NOMO-1 (cell line): ENCODE results near the gene GJD4.

Source experiments
- DNase-seq, 2 experiments: peaks; one replicate each; lab custom pipeline; 2025; ENCODE audit not compliant: unreplicated experiment in 2 of 2; lab: John Stamatoyannopoulos, UW

The GJD4 gene

DNA sequence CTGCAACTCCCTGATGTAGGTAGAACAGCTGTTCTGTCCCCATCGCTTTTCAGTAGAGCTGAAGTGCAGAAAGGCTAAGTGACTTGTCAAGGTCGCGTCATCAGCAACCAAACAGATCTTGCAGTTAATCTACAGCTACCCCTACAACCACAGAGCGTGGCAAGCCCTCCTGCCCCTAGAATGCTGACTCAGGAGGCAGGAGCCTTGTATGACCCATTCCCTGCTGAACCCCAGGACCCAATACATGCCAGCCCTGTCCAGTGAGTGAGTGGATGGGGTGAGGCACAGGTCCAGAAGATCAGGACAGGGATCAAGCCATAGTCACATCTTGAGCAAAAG is 26.6 kb upstream of the GJD4 start:
- DNase-seq = no peak

DNA sequence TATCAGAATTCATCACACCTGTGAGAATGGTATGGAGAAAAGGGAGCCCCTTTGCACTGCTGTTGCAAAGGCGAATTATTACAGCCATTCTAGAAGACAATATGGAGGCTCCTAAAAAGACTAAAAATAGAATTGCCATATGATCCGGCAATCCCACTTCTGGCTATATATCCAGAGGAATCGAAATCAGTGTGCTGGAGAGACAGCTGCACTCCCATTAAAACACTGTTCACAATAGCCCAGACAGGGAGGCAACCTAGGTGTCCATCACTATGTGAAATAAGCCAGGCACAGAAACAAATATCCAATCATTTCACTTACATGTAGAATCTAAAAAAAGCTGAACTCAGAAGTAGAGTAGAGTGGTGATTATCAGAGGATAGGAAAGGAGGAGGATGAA is 26.0 kb upstream of the GJD4 start:
- DNase-seq = no peak

DNA sequence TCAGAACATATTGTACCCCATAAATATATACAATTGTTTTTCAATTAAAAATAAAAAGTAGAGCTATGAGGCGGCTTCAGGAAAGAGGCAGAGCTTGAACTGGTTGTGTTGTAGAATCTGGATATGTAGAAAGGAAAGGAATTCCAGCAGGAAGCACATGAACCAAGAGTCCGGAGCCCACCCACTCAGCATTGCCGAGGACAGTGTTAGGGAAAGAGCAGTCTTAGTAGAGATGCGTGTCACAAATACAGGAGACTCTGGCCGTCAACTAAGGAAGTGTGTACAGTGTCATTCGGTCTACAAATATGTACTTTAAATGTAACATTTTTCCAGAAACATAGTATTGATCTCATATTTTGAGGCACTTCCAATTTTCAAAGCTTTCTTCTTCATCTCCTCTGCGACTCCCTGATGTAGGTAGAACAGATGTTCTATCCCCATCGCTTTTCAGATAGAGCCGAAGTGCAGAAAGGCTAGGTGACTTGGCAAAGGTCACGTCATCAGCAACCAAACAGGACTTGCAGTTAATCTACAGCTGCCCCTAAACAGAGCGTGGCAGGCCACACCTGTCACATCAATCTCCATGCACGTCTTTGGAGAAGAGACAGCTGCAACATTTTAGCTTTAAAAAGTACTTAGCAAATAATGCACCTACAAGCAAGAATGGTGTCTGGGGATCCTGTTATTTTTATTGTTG is 25.3 kb upstream of the GJD4 start:
- no peak for DNase-seq

DNA sequence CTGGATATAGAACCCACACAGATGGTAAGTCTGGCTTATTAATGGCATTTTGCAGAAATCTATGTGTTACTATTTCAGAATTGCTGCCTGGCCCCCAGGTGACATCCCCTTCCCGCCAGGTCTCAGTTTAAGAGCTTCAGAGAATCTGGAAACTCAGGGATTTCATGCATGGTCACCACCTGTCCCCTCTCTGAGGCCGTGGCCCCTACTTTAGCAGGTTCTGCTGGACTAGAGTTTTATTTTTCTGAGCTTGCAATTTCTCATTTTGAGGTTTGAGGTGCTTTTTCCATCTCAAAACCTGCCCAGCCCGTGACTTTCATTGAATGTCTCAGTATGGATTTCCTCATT is 24.7 kb upstream of the GJD4 start:
- DNase-seq = no peak

DNA sequence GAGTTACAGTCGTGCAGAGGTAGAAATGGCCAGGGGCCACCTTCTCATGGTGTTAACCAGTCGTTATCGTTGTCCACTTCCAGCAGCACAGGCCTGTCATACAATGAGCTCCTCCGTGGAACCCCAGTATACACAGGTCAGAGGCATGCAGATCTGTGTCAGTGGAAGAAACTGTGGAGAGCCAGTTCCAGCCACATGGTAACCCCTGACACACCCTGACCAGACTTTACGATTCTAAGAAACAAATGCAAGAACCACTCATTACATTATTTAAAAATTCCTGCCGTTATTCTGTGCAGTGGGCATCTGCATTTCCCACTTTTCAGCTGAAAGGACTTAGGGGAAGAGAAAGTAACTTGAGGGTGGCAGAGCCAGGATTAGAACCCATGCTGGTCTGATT is 23.5 kb upstream of the GJD4 start:
- DNase-seq = no peak

DNA sequence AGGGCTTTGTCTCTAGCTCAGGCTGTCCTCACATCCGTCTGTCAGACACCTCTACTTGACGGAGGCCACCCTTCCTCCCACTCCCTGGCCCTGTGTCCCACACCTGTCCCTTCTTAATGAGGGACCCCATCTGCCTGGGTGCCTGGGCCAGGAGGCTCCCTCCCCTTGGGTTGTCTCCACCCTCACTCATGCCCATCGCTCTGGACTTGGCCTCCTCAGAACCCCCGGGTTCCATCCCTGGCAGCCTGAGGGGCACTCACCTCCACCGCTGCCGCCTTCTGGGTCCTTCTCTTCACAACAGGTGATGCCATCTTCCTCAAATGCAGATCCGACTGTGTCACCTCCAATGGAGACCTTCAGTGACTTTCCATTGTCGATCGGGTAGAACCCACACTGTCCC is 20.2 kb upstream of the GJD4 start:
- no peak for DNase-seq

DNA sequence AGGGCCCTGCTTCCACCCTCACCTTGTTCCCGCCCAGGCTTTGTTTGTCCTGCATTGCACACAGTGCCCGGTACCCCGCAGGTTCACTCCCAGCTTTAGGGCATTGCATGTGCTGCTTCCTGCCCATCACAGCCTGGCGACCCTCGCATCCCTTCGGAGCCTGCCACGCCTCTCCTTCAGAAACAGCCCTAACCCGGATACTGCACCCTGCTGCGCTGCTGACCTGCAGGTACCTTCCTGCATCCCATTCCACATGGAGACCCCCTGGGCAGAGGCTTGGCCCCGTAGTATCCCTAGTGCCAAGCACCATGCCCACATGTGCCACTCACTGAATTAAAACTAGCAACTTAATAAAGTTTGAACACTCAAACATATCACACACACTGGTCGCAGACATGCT is 19.8 kb upstream of the GJD4 start:
- DNase-seq = no peak

DNA sequence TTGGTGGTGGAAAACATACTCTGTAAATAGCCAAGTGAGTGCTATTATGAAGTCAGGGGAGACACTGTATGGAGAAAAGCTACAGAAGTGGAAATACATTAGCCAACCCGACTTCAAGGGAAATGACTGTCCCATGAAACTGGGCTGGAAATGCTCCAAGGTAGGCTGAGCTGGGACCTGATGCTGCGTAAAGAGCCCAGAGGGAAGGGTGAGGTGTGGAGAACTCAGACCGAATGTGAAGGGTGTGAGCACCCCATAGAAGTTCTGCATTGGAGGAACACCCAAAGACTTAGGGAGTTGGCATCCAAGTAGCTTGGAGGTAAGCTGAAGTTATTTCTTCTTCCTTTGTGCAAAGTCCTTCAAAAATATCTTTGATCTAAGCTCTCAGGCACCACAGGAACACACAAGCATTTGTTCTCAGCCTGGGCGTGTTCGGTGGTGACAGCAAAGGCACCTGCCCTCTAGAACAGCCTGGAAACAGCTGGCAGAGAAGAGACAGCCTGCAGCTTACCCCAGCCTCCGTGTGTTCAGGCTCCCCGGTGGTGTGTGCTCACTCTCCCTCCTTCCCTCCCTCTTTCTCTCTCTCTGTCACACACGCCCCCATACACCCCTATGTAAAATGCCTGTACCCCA is 19.1 kb upstream of the GJD4 start:
- DNase-seq = no peak

DNA sequence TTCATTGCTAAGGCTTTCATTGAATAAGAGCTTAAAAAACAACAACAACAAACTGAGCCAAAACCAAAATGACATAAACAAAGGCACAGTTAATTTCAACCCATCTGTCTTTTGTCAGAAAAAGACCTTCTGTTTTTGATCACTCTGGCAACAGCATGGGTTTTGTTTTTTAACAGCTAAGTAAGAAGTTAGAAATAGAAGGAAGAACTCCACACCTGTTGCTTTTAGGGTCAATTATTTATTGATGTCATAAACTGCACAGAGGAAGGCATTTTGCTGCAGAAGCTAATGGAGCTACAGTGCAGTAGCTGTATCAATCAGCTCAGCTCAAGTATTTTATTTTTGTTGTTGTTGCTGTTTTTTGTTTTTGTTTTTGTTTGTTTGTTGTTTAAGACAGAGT is 16.3 kb upstream of the GJD4 start:
- DNase-seq = no peak

DNA sequence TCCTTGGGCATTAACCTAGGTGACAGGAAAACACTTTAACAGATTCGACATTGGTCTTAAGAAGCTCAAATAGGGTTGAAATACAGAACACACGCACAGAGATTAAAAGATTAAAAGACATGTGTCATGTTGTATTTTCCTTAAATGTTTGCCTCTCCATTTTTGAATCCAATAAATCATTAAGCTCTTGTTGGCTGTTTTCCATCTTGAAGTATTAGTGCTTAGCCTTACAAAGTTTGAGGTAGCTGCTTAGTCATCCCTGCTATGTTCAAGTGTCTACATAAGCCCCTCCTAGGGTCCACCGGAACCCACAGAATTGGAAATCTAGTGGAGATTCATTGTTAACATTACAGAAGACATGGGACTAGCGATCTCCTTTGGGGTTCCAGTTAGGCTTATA is 12.7 kb upstream of the GJD4 start:
- DNase-seq = no peak

DNA sequence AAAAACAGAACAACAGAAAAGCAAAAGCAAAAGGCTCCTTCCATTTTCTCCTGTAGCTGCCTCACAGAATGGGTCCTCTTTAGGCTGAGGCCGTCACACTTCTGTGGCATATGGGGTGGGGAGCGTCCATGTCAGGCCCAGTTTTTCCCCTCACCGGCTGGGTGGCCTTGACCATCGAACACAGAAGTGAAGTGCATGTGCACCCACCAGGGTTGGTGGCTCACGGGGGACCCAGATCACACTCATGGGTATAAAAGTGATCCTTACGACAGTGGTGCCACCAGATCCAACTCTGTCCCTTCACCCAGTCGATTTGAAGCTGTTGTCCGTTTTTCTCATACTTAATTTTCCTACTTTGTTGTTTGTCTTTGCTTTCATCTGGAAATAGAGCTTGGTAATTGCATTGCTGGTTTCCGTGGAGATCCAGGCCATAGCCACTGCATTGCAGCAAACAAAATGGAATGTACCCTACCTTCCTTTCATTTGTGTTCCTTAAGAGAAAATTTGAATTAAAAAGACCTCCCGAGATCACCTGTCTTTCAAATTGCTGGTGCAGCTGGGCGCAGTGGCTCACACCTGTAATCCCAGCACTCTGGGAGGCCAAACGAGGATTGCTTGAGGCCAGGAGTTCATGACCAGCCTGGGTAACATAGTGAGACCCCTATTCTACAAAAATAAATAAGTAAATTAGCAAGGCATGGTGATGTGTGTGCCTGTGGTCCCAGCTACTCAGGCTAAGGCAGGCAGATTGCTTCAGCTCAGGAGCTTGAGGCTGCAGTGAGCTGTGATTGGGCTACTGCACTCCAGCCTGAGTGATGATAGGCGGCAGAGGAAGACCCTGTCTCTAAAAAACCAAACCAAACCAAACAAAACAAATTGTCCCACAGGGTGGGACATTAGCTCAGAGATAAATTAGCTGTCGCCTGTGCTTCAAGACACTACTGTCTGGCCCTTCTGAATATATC is 10.7 kb upstream of the GJD4 start:
- DNase-seq = no peak

DNA sequence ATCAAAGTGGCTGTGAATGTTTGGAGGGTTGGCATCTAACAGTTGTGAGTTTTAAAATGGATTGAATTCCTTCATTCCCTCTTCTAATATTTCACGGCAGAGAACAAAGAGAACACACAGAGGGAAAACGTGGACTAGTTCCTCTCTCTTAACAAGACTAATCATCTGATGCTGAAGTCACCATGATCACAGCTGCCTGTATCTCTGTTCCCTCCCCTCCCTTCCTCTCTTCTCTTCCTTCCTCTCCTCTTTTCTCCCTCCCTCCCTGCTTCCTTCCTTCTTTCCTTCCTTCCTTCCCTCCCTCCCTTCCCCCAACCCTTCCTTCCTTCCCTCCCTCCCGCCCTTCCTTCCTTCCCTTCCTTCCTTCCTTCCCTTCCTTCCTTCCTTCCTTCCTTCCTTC is 10.0 kb upstream of the GJD4 start:
- DNase-seq = no peak

DNA sequence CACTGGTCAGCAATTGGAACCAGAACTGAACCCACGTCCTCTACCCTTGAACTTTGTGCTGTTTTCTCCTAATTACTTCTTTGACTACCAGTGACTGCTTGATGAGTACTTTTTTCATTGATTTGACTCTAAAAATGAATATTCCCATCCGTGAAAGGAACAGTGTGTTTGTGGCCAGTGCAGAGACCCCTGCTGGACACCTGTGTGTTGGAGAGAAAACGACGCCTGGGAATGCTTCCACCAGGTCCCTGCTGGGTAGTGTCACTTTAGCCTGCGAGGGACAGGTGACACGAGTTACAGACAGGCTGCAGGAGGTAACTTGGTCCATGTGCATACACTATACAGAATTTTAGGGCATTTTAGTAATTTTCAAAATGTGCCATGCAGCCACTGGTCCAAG is 6.8 kb upstream of the GJD4 start:
- no peak for DNase-seq

DNA sequence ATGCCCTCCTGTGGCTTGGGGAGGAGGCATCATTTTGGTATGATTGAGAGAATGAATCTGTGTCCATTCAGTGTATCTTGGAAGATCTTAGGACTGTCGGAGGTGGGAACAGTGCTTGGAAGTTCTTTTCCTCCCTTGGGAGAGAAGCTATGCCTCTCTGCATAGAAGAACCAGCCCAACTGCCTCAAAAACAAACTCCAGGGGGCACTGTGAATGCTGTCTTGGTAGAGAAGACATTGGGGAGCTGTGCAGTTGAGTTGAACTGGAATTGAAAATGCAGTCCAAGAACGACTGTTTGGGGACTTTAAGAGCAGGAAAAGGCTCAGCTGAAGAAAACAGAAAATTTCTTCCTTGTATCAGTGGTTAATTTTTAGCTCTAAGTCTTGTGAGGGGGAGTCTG is 4.9 kb upstream of the GJD4 start:
- no peak for DNase-seq

DNA sequence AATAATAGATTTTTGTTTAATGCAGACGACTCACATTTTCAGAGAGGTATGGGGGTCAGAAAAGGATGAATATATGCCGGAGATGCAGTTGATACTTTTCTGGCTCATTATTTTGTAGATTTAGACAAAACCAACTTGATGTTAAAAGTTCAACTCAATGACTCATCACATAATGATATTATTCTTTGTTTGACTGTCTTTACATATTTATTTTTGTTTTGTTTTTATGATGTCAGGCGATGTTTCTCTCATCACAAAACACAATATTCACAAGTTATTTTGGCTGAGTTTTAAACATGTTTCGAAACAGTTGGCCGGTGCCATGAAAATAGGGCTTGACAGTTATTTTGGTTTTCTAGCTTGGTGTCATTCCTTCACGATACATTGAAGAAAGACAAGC is 1.3 kb downstream of the GJD4 start:
- no peak for DNase-seq

DNA sequence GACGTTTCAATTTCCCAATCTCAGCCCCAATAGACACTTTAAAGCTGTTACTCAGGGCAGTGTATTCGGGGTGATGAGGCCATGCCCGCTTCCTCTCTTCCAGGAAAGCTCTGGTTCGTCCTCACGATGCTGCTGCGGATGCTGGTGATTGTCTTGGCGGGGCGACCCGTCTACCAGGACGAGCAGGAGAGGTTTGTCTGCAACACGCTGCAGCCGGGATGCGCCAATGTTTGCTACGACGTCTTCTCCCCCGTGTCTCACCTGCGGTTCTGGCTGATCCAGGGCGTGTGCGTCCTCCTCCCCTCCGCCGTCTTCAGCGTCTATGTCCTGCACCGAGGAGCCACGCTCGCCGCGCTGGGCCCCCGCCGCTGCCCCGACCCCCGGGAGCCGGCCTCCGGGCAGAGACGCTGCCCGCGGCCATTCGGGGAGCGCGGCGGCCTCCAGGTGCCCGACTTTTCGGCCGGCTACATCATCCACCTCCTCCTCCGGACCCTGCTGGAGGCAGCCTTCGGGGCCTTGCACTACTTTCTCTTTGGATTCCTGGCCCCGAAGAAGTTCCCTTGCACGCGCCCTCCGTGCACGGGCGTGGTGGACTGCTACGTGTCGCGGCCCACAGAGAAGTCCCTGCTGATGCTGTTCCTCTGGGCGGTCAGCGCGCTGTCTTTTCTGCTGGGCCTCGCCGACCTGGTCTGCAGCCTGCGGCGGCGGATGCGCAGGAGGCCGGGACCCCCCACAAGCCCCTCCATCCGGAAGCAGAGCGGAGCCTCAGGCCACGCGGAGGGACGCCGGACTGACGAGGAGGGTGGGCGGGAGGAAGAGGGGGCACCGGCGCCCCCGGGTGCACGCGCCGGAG is 2.6 kb downstream of the GJD4 start:
- no peak for DNase-seq

DNA sequence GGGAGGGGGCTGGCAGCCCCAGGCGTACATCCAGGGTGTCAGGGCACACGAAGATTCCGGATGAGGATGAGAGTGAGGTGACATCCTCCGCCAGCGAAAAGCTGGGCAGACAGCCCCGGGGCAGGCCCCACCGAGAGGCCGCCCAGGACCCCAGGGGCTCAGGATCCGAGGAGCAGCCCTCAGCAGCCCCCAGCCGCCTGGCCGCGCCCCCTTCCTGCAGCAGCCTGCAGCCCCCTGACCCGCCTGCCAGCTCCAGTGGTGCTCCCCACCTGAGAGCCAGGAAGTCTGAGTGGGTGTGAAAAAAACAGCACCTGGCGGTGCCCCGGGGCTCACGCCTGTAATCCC is 3.2 kb downstream of the GJD4 start:
- no peak for DNase-seq

DNA sequence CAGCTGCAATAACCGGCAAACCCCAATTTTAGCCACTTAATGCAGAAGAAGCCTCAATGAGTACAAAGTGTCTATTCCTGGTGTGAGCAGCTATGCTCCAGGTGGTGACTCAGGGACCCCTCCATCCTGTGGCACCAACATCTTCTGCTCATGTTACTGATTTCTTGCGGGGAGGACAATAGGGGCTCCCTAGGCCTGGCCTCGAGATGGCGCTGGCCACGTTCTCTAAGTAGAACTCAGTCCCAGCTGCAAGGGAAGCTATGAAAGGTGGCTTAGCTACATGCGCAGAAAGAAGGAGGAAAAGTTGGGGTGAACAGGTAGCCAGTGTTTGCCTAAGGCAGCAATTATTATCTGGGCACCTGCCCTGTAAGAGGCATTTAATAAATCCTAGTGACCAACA is 6.6 kb downstream of the GJD4 start:
- no peak for DNase-seq

DNA sequence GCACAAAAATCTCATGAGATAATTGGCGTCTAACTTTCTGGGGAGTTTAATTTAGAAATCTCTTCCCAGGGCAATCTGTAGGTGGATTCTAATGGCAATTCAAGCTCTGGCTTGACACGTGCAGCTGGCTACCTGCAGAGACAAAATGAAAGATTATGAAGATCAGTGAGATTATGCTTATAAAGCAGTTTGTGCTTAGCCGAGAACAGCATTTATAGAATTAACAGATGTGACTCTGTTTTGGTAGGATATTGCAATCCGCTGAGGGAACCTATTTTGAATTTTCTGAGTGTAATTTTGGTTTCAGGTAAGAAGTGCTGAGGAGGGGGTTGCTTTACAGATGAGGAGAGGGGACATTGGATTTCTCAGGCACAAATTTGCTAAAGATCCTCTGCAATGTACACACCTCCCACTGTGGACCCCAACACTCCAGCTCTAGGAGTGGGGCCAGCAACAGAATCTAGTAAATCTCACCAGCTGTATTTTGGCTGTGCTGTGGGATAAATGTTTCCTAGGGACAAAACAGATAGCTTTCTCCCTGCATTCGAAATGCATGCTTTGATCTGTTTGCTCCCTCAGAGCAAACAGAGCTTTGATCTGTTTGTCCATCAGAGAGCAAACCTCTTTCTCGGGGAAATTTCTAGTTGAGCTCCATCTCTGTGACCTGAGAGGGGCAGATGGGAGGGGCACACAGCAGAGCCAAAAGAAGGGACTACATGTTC is 7.4 kb downstream of the GJD4 start:
- DNase-seq = no peak

DNA sequence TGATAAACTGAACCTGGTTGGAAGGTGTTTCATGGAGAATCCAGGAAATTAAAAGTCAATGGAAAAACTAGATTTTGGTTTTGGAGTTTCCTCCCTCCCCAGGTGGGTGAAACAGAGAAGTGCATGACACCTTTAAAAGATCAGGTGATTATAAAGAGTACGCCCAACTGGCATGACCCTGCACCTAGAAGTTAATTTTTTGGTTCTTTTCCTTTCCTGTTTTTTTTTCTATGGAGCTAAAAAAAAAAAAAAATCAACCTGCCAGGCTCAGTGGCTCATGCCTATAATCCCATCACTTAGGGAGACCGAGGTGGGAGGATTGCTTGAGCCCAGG is 7.9 kb downstream of the GJD4 start:
- no peak for DNase-seq
